ENCODE results near the gene MRPL10.
"Not testable (repeated sequence)": the region's sequence is repeated elsewhere in the genome, so short reads cannot be mapped to it uniquely, and the experiment has no call there.

Gene MRPL10

DNA sequence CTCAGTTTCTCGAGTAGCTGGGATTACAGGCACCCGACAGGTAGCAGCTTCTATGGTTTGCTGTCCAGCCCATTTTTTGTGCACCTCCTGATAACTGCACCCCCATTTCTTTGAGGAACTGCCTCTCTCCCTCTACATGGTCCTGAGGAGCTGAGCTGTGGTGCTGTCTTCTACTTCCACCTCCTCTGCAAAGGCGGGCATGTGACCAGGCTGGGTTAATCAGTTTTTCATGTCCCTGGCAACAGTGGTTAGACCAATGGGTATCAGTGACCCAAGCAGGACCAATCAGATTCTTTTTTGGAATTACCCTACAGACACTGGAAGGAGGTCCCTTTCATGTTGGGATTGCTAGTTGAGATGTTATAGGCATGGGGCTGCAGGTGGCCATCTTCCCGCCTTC lies 57.0 kb downstream of the MRPL10 start (continued):
- no peak for TF ChIP-seq ZNF707 (tag by site-specific recombination; IDR thresholded peaks at IDR 0.05)
- no peak for TF ChIP-seq ZNF48 (tag by site-specific recombination; IDR thresholded peaks at IDR 0.05)
- TF ChIP-seq ZNF623 (tag by site-specific recombination; IDR thresholded peaks at IDR 0.05): no peak
- TF ChIP-seq ZNF785 (tag by site-specific recombination; IDR thresholded peaks at IDR 0.05): no peak
- no peak for TF ChIP-seq PBX3 (CRISPR knock-in tag; IDR thresholded peaks at IDR 0.05)
- no peak for TF ChIP-seq ZBTB20 (tag by site-specific recombination; IDR thresholded peaks at IDR 0.05)

GRCh38 chr17:47773649-47774048 lies 57.7 kb downstream of the MRPL10 start:
- H3K4me1 ChIP-seq (ENCODE audit: control insufficient read depth, insufficient read depth, low read length); H3K9me3 ChIP-seq (ENCODE audit: control insufficient read depth, insufficient read depth, low read depth, low read length); H3K4me3 ChIP-seq (ENCODE audit: low read depth, low read length); H3K36me3 ChIP-seq (ENCODE audit: control insufficient read depth in 2 of 2, insufficient read depth in 1 of 2, low read length in 2 of 2); H3K27ac ChIP-seq (ENCODE audit: extremely low read depth, low read depth, low read length): not testable (repeated sequence)
- CTCF ChIA-PET: interaction anchor here (0.8 to 1.9 kb wide), 6 partner anchors 12 to 244 kb away, joined by 3 to 9 read pairs (median 3); no protein-coding TSS in a partner anchor
- POLR2A ChIA-PET: interaction anchor here (1.6 kb wide), 1 partner anchor 122 kb away, joined by 3 read pairs; the partner anchor contains the start of gene SP2

Data from HEK293 (cell line).